CD4-positive, alpha-beta T cell (primary cell): Measurements from ENCODE around the gene KRT82. TPM values are rescaled to one million over a fixed set of nuclear protein-coding genes. Genes with fewer than 3 reads are reported as not detected.

Experiments used
- ATAC-seq: fragments of 200-7000 bp; cut with Tn5 transposase; one replicate; pipeline ENCODE4 v1.10.0; 2022; ENCODE audit warnings: mild to moderate bottlenecking; ENCODE audit not compliant: poor library complexity
- CTCF ChIA-PET: fragments of 350-600 bp; sonication (Branson Sonifier 250); formaldehyde crosslinking; loops from one replicate; lab custom pipeline; 2021; ENCODE audit warnings: antibody characterized with exemption, inconsistent platforms; lab: Charles Lee
- POLR2A ChIA-PET: fragments of 350-600 bp; sonication (Branson Sonifier 250); formaldehyde crosslinking; loops from one replicate; lab custom pipeline; 2021; ENCODE audit warnings: antibody characterized with exemption, inconsistent platforms; lab: Charles Lee
- DNase-seq, 14 experiments: peaks; one replicate each; pipeline ENCODE4 v3.0.0-alpha.2; 2013 to 2020; ENCODE audit warnings: mixed read lengths in 2 of 14
- H3K27ac ChIP-seq, 2 donors: one replicate each; pipeline versions ENCODE4 v1.5.1 to v1.7.0; 2013; ENCODE audit warnings: low read length in 2 of 2, low read depth in 1 of 2, mild to moderate bottlenecking in 1 of 2
- H3K27me3 ChIP-seq, 2 experiments: 1 replicate in 1 of 2; 2 replicates in 1 of 2; pipeline versions ENCODE4 v1.6.1 to v1.7.0; 2013; ENCODE audit warnings: low read length in 2 of 2, control low read depth in 1 of 2, mild to moderate bottlenecking in 1 of 2, moderate library complexity in 1 of 2; ENCODE audit not compliant: insufficient read depth in 2 of 2, control insufficient read depth in 1 of 2
- H3K36me3 ChIP-seq: one replicate; pipeline ENCODE4 v1.6.1; 2013; ENCODE audit warnings: low read length, control low read depth; ENCODE audit not compliant: insufficient read depth
- H3K4me1 ChIP-seq: one replicate; pipeline ENCODE4 v1.6.1; 2013; ENCODE audit warnings: low read length, control low read depth; ENCODE audit not compliant: insufficient read depth
- H3K4me3 ChIP-seq: one replicate; pipeline ENCODE4 v1.5.1; 2013; ENCODE audit warnings: mild to moderate bottlenecking, low read length, moderate library complexity
- H3K9me3 ChIP-seq, 2 experiments: 1 replicate in 1 of 2; 2 replicates in 1 of 2; pipeline versions ENCODE4 v1.6.1 to v1.7.0; 2013; ENCODE audit warnings: low read length in 2 of 2, mild to moderate bottlenecking in 2 of 2, control low read depth in 1 of 2, moderate library complexity in 1 of 2; ENCODE audit not compliant: control insufficient read depth in 1 of 2, insufficient read depth in 1 of 2
- H3K27ac Mint-ChIP-seq: one replicate; pipeline ENCODE4 v1.8.0; 2020; ENCODE audit warnings: mixed read lengths
- H3K27me3 Mint-ChIP-seq: one replicate; pipeline ENCODE4 v1.8.0; 2021; ENCODE audit warnings: mixed read lengths
- H3K36me3 Mint-ChIP-seq: one replicate; pipeline ENCODE4 v1.8.0; 2021; ENCODE audit warnings: low read depth, mixed read lengths
- H3K4me1 Mint-ChIP-seq: one replicate; pipeline ENCODE4 v1.8.0; 2021; ENCODE audit warnings: low read depth, mixed read lengths
- H3K4me3 Mint-ChIP-seq: one replicate; pipeline ENCODE4 v1.8.0; 2020; ENCODE audit warnings: mild to moderate bottlenecking, mixed read lengths
- H3K9me3 Mint-ChIP-seq: one replicate; pipeline ENCODE4 v1.8.0; 2020; ENCODE audit warnings: mixed read lengths
- CTCF ChIP-seq: fragments of 200-600 bp; IDR thresholded peaks from one replicate; pipeline ENCODE4 v1.8.0; 2022; ENCODE audit warnings: antibody characterized with exemption, mild to moderate bottlenecking
- intact Hi-C, 2 experiments: fragments of 100-400 bp; cut with DNase I in 1 of 2; cut with micrococcal nuclease in 1 of 2; formaldehyde crosslinking; loops; one replicate each; pipeline versions ENCODE4 v1.15.1 to v1.9.0; 2023 to 2025; cut with DNase I, micrococcal nuclease
- total RNA-seq, 174 experiments: library from RNA in 2 of 174; stranded (reverse) in 2 of 174; gene quantifications; one replicate each; pipeline ENCODE4 v1.2.3 and lab custom pipeline; 2021 to 2026

KRT82 gene
- total RNA-seq, 2 experiments from 2014 or later: not detected

GRCh38 chr12:52433501-52434080 is 27.5 kb upstream of the KRT82 start:
- TF ChIP-seq CTCF: no peak
- intact Hi-C loops: no loop called here
- no peak overlapping the region for H3K4me3 ChIP-seq
- CTCF ChIA-PET: no interaction called here
- no peak for DNase-seq
- no peaks in the 10 kb centered on the region for H3K4me1 Mint-ChIP-seq
- no peaks in the 10 kb centered on the region for H3K9me3 ChIP-seq
- peaks cover 47% of the 10 kb centered on the region for H3K27me3 Mint-ChIP-seq
- ATAC-seq: no peak
- H3K4me1 ChIP-seq: no peaks in the 10 kb centered on the region
- peaks cover 6 to 10% of the 10 kb centered on the region in 2 experiments for H3K27me3 ChIP-seq
- H3K27ac Mint-ChIP-seq: no peak overlapping the region
- no peak overlapping the region for H3K4me3 Mint-ChIP-seq
- H3K27ac ChIP-seq: no peak overlapping the region
- no peaks in the 10 kb centered on the region for H3K36me3 Mint-ChIP-seq
- POLR2A ChIA-PET: no interaction called here
- H3K9me3 Mint-ChIP-seq: no peaks in the 10 kb centered on the region
- no peaks in the 10 kb centered on the region for H3K36me3 ChIP-seq

- intact Hi-C loops: no loop called here
- H3K27ac Mint-ChIP-seq: no peak overlapping the region
- POLR2A ChIA-PET: no interaction called here
- CTCF ChIA-PET: no interaction called here
- DNase-seq: no peak
- no peaks in the 10 kb centered on the region for H3K36me3 Mint-ChIP-seq
- Histone ChIP-seq H3K9me3 (no peaks in the 10 kb centered on the region), H3K4me3 (no peak overlapping the region), H3K27ac (no peak overlapping the region), H3K27me3 (peaks cover 6 to 10% of the 10 kb centered on the region in 2 experiments), H3K36me3 (no peaks in the 10 kb centered on the region), H3K4me1 (no peaks in the 10 kb centered on the region)
- no peaks in the 10 kb centered on the region for H3K4me1 Mint-ChIP-seq
- TF ChIP-seq CTCF: no peak
- no peak for ATAC-seq
- H3K4me3 Mint-ChIP-seq: no peak overlapping the region
- no peaks in the 10 kb centered on the region for H3K9me3 Mint-ChIP-seq
- peaks cover 47% of the 10 kb centered on the region for H3K27me3 Mint-ChIP-seq
These were observed 26.5 kb upstream of the KRT82 start for GRCh38 chr12:52432559-52433207.

GRCh38 chr12:52428121-52428520 is 22.0 kb upstream of the KRT82 start:
- Mint-ChIP-seq H3K36me3 (no peaks in the 10 kb centered on the region), H3K27me3 (peaks cover 33% of the 10 kb centered on the region), H3K4me1 (no peaks in the 10 kb centered on the region), H3K4me3 (no peak overlapping the region), H3K27ac (no peak overlapping the region), H3K9me3 (no peaks in the 10 kb centered on the region)
- no peaks in the 10 kb centered on the region for H3K4me1 ChIP-seq
- no peak for TF ChIP-seq CTCF
- H3K36me3 ChIP-seq: no peaks in the 10 kb centered on the region
- H3K9me3 ChIP-seq: no peaks in the 10 kb centered on the region
- peaks cover 4 to 10% of the 10 kb centered on the region in 2 experiments for H3K27me3 ChIP-seq
- H3K27ac ChIP-seq: no peak overlapping the region
- intact Hi-C loops: no loop called here
- ChIA-PET CTCF (no interaction called here), POLR2A (no interaction called here)
- no peak overlapping the region for H3K4me3 ChIP-seq
- no peak for ATAC-seq
- no peak for DNase-seq
